ENCODE data around the gene UNC5A.

UNC5A gene

GRCh38 chr5:176785184-176786145 is 24.9 kb upstream of the UNC5A start:
- TF ChIP-seq FOXA1 (IDR thresholded peaks at IDR 0.05) (no peak), BHLHE40 (IDR thresholded peaks at IDR 0.05; ENCODE audit: borderline replicate concordance) (no peak)
- ChIA-PET POLR2A (no interaction called here), CTCF (interaction anchor here (1.2 kb wide), 1 partner anchor 9 kb away, joined by 3 read pairs; no protein-coding TSS in a partner anchor)
- no peak for DNase-seq (ENCODE audit: extremely low spot score)

DNA sequence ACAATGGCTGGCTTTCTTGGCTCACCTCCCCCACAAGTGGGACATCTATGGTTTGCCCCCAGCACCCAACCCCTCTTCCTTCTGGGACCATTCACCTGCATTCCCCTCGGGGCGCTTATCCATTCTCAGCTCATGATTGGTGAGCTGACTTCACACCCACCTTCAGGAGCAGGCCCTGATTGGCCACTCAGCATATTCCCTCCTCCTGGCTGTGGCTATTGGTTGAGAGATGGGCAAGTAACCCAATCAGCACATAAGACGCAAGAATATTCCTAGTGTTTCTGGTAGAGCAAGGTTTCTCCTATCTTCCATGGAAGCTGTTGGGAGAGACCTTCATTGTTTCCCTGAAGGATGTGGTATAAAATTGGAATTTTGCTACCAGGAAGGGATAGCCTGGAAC is 22.7 kb upstream of the UNC5A start:
- CTCF ChIA-PET, result no interaction called here
- TF ChIP-seq CTBP1 (IDR thresholded peaks at IDR 0.05; ENCODE audit: borderline replicate concordance) (no peak), SP1 (IDR thresholded peaks at IDR 0.05) (no peak), LEF1 (IDR thresholded peaks at IDR 0.05; ENCODE audit: borderline replicate concordance) (no peak), SUZ12 (IDR thresholded peaks at IDR 0.05) (no peak), HDGF (IDR thresholded peaks at IDR 0.05; ENCODE audit: borderline replicate concordance) (no peak), NFRKB (IDR thresholded peaks at IDR 0.05) (no peak), ELF4 (IDR thresholded peaks at IDR 0.05) (no peak), TARDBP (IDR thresholded peaks at IDR 0.05) (no peak), BHLHE40 (IDR thresholded peaks at IDR 0.05; ENCODE audit: borderline replicate concordance) (no peak), FOXK2 (IDR thresholded peaks at IDR 0.05) (no peak), L3MBTL2 (conservative IDR thresholded peaks at IDR 0.05) (no peak), FOXA1 (IDR thresholded peaks at IDR 0.05) (no peak), ARNT (IDR thresholded peaks at IDR 0.05) (no peak)
- POLR2A ChIA-PET, result no interaction called here
- DNase-seq (ENCODE audit: extremely low spot score), result peak; percentile 53

- ChIA-PET CTCF (interaction anchor here (1.0 to 1.3 kb wide), 2 partner anchors 127 to 582 kb away, joined by 3 to 6 read pairs; no protein-coding TSS in a partner anchor), POLR2A (interaction anchor here (1.2 kb wide), 1 partner anchor 245 kb away, joined by 3 read pairs; no protein-coding TSS in a partner anchor)
- TF ChIP-seq CTBP1 (IDR thresholded peaks at IDR 0.05; ENCODE audit: borderline replicate concordance) (no peak), LEF1 (IDR thresholded peaks at IDR 0.05; ENCODE audit: borderline replicate concordance) (no peak), HDGF (IDR thresholded peaks at IDR 0.05; ENCODE audit: borderline replicate concordance) (no peak), NFRKB (IDR thresholded peaks at IDR 0.05) (no peak), ARNT (IDR thresholded peaks at IDR 0.05) (no peak), ZNF384 (IDR thresholded peaks at IDR 0.05) (no peak), SP1 (IDR thresholded peaks at IDR 0.05) (no peak), FOXK2 (IDR thresholded peaks at IDR 0.05) (no peak), TARDBP (IDR thresholded peaks at IDR 0.05) (no peak), FOXA1 (IDR thresholded peaks at IDR 0.05) (no peak), L3MBTL2 (conservative IDR thresholded peaks at IDR 0.05) (no peak), BHLHE40 (IDR thresholded peaks at IDR 0.05; ENCODE audit: borderline replicate concordance) (no peak), ELF4 (IDR thresholded peaks at IDR 0.05) (no peak), SUZ12 (IDR thresholded peaks at IDR 0.05) (no peak), FOXM1 (IDR thresholded peaks at IDR 0.05; ENCODE audit: borderline replicate concordance) (no peak)
- TF ChIP-seq, protein P1, sequence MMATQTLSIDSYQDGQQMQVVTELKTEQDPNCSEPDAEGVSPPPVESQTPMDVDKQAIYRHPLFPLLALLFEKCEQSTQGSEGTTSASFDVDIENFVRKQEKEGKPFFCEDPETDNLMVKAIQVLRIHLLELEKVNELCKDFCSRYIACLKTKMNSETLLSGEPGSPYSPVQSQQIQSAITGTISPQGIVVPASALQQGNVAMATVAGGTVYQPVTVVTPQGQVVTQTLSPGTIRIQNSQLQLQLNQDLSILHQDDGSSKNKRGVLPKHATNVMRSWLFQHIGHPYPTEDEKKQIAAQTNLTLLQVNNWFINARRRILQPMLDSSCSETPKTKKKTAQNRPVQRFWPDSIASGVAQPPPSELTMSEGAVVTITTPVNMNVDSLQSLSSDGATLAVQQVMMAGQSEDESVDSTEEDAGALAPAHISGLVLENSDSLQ (IDR thresholded peaks at IDR 0.05), result no peak
Observed at GRCh38 chr5:176788091-176788490, 22.3 kb upstream of the UNC5A start.

GRCh38 chr5:176788941-176789872 is 21.2 kb upstream of the UNC5A start:
- no peak for DNase-seq (ENCODE audit: extremely low spot score)
- TF ChIP-seq L3MBTL2 (conservative IDR thresholded peaks at IDR 0.05), result peak; percentile 62
- TF ChIP-seq, protein P1 (IDR thresholded peaks at IDR 0.05), result peak; percentile 71
- TF ChIP-seq BHLHE40 (IDR thresholded peaks at IDR 0.05; ENCODE audit: borderline replicate concordance), result no peak
- ChIA-PET POLR2A (interaction anchor here (1.2 kb wide), 1 partner anchor 246 kb away, joined by 3 read pairs; no protein-coding TSS in a partner anchor), CTCF (interaction anchor here (1.0 to 1.3 kb wide), 2 partner anchors 129 to 581 kb away, joined by 3 to 6 read pairs; no protein-coding TSS in a partner anchor)

More at GRCh38 chr5:176788091-176788490, 22.3 kb upstream of the UNC5A start:
- DNase-seq (ENCODE audit: extremely low spot score), result no peak

DNA sequence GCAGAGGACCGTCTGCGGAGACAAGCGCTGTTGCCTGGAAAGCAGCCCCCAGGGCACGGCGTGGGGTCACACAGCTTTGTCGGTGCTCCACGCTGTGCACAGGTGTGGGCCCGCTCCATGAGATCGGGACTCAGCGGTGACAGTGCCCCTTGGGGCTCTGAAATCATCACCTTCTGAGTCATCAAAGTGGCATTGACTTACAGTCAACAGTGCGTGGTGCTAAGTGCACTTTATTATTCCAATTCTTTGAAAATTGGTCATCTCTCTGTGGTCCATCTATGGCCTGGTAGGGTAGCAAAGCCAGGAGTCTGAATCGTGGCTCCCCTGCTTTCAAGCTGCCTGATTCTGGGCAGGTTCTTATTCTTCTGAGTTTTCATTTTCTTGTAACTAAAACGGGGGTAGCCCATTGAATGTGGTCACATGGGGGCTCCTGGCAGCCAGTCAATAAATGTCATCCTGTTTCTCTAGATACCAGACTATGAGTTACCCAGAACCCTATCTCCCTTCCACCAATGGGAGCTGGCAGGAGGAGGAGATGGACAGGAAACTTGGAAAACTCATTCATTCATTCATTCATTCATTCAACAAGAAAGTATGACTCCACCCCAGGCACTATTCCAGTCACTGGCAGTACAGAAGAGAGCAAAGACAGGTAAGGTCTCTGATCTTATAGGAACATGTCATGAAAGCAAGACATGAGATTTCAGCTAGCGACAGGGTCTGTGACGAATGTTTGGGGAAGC is 20.3 kb upstream of the UNC5A start:
- ChIA-PET POLR2A (no interaction called here), CTCF (no interaction called here)
- no peak for TF ChIP-seq ZNF384 (IDR thresholded peaks at IDR 0.05)
- TF ChIP-seq NFRKB (IDR thresholded peaks at IDR 0.05), result no peak
- no peak for TF ChIP-seq CTBP1 (IDR thresholded peaks at IDR 0.05; ENCODE audit: borderline replicate concordance)
- TF ChIP-seq SUZ12 (IDR thresholded peaks at IDR 0.05), result no peak
- TF ChIP-seq TARDBP (IDR thresholded peaks at IDR 0.05), result no peak
- TF ChIP-seq LEF1 (IDR thresholded peaks at IDR 0.05; ENCODE audit: borderline replicate concordance), result no peak
- no peak for TF ChIP-seq FOXM1 (IDR thresholded peaks at IDR 0.05; ENCODE audit: borderline replicate concordance)
- no peak for TF ChIP-seq FOXK2 (IDR thresholded peaks at IDR 0.05)
- TF ChIP-seq ARNT (IDR thresholded peaks at IDR 0.05), result no peak
- TF ChIP-seq SP1 (IDR thresholded peaks at IDR 0.05), result no peak
- no peak for TF ChIP-seq ELF4 (IDR thresholded peaks at IDR 0.05)
- DNase-seq (ENCODE audit: extremely low spot score), result no peak

All from HEK293T (cell line).